Astrocyte of the cerebellum (primary cell): ENCODE data around the gene TRDN.
"Not testable (repeated sequence)": the region's sequence is repeated elsewhere in the genome, so short reads cannot be mapped to it uniquely, and the experiment has no call there.

Experiments
- DNase-seq: peaks from one replicate; pipeline ENCODE4 v3.0.0-alpha.2; 2011; ENCODE audit warnings: low read depth
- H3K4me3 ChIP-seq: 2 replicates; pipeline ENCODE4 v1.5.1; 2011; ENCODE audit warnings: mild to moderate bottlenecking, low read depth, low read length, moderate library complexity
- CTCF ChIP-seq: IDR thresholded peaks from 2 replicates; pipeline ENCODE4 v1.5.1; 2012; ENCODE audit warnings: low read length, low read depth, moderate library complexity, mild to moderate bottlenecking; ENCODE audit errors: missing control alignments
- in situ Hi-C: cut with HindIII; loops from 2 replicates; pipeline ENCODE4 v1.10.0; 2017; ENCODE audit warnings: low sequenced_read_pairs

Gene TRDN

DNA sequence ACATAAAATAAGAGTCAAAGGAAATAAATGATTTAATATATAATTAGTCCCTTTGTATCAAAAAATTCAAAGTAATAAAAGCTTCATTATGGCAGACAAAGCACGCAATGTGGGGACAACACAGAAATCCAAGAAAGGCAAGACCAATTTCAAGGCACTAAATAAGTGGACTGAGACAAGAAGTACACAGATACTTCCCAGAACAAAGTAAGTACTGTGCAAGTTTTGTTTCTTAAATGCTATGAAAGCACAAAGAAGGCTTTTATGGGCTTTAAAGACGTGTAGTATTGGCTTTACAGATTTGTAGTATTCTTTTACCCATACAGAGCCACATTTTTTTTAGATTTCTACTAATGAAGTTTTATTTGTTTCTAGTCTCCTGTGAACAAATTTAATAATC lies 174.6 kb downstream of the TRDN start:
- no peak overlapping the region for H3K4me3 ChIP-seq
- no peak for DNase-seq
- in situ Hi-C loops, result no loop called here
- TF ChIP-seq CTCF, result no peak

DNA sequence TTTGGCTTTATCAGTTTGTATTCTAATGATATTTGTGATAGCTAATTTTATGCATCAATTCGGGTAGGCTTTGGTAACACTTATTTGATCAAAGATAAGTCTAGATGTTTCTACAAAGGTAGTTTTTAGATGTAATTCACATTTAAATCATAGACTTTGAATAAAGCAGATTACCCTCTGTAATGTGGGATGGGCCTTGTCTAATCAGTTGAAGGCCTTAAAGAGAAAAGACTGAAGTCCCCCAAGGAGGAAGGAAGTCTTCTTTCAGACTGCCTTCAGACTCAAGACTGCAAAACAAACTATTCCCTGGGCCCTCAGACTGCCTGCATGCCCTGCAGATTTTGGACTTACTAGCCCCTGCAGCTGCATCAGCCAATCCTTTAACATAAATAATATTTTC lies 178.5 kb downstream of the TRDN start:
- in situ Hi-C loops, result no loop called here
- DNase-seq, result no peak
- H3K4me3 ChIP-seq, result no peak overlapping the region
- TF ChIP-seq CTCF, result no peak

DNA sequence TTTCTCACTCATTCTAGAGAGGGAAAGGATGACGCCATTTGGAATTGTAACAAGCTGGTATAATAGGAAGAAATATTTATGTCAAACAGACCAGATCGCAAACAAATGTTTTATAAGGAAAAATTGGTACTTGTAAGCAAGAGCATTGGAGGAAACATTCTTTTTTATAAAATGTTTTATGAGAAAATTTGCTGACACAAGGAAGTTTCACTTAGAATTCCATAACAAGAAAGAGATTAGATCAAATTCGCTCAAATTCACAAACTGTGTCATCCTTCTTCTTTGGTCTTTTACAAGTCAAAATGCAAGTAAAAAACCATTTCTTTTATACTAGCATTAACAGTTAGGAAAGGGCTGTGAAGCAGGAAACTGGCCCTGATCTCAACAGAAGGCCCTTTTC lies 179.9 kb downstream of the TRDN start:
- TF ChIP-seq CTCF, result no peak
- no peak for DNase-seq
- in situ Hi-C loops, result no loop called here
- no peak overlapping the region for H3K4me3 ChIP-seq

DNA sequence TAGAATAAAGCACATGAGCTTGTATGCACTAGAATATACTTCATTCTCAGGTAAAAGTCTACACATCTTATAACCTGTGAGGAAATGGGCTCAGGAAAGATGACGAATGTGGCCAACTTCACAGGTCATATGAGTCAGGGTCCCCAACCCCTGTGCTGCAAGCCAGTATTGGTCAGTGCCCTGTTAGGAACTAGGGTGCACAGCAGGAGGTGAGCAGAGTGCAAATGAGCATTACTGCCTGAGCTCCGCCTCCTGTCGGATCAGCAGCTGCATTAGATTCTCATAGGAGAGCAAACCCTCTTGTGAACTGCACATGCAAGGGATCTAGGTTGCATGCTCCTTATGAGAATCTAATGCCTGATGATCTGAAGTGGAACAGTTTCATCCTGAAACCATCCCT lies 182.3 kb downstream of the TRDN start:
- no peak for DNase-seq
- no peak for TF ChIP-seq CTCF
- in situ Hi-C loops, result no loop called here
- no peak overlapping the region for H3K4me3 ChIP-seq

- DNase-seq, H3K4me3 ChIP-seq, in situ Hi-C loops: not testable (repeated sequence)
These were observed 183.7 kb downstream of the TRDN start for GRCh38 chr6:123453071-123453470.

GRCh38 chr6:123448306-123448884 lies 188.4 kb downstream of the TRDN start:
- H3K4me3 ChIP-seq, result no peak overlapping the region
- in situ Hi-C loops, result loop anchor here (25.0 kb wide), 1 partner anchor 264 kb away; no protein-coding TSS in a partner anchor
- TF ChIP-seq CTCF, result no peak
- DNase-seq, result no peak

- no peak overlapping the region for H3K4me3 ChIP-seq
- no peak for TF ChIP-seq CTCF
- in situ Hi-C loops, result loop anchor here (25.0 kb wide), 1 partner anchor 265 kb away; no protein-coding TSS in a partner anchor
- no peak for DNase-seq
These were observed 189.3 kb downstream of the TRDN start for GRCh38 chr6:123447315-123447937.
